Measurements from ENCODE around the gene MICU1.

DNA sequence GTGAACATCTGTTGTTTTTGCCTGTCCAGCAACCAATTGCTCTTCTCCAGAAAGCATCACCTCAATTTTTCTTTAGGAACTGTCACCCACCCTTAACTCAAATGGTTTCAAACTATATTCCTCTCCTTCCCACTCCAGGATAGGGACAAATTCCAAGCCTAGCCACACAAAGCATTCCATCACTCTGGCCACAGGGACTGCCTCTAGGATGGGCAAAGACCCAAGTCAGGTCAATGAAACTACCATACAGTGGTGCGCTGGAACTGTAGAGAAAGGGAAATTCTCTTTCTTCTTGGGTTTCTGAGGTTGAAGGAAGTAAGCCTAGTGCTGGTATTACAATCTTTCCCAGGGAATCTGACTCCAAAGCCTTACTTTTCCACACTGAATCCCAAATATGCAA lies 3.6 kb downstream of the MICU1 start:
- TF ChIP-seq, protein P1, sequence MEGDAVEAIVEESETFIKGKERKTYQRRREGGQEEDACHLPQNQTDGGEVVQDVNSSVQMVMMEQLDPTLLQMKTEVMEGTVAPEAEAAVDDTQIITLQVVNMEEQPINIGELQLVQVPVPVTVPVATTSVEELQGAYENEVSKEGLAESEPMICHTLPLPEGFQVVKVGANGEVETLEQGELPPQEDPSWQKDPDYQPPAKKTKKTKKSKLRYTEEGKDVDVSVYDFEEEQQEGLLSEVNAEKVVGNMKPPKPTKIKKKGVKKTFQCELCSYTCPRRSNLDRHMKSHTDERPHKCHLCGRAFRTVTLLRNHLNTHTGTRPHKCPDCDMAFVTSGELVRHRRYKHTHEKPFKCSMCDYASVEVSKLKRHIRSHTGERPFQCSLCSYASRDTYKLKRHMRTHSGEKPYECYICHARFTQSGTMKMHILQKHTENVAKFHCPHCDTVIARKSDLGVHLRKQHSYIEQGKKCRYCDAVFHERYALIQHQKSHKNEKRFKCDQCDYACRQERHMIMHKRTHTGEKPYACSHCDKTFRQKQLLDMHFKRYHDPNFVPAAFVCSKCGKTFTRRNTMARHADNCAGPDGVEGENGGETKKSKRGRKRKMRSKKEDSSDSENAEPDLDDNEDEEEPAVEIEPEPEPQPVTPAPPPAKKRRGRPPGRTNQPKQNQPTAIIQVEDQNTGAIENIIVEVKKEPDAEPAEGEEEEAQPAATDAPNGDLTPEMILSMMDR (IDR thresholded peaks at IDR 0.05): no peak
- TF ChIP-seq POLR2A (IDR thresholded peaks at IDR 0.05) (no peak), POLR2AphosphoS5 (IDR thresholded peaks at IDR 0.05) (no peak), EP300 (IDR thresholded peaks at IDR 0.05; ENCODE audit: low read depth) (no peak)

Measured in transverse colon (tissue), 4 donors.